GF-D8 (cell line): ENCODE measurements around the gene POLR2E.

ENCODE experiments used
- DNase-seq: peaks from one replicate; lab custom pipeline; 2025; lab: John Stamatoyannopoulos, UW

Gene POLR2E

DNA sequence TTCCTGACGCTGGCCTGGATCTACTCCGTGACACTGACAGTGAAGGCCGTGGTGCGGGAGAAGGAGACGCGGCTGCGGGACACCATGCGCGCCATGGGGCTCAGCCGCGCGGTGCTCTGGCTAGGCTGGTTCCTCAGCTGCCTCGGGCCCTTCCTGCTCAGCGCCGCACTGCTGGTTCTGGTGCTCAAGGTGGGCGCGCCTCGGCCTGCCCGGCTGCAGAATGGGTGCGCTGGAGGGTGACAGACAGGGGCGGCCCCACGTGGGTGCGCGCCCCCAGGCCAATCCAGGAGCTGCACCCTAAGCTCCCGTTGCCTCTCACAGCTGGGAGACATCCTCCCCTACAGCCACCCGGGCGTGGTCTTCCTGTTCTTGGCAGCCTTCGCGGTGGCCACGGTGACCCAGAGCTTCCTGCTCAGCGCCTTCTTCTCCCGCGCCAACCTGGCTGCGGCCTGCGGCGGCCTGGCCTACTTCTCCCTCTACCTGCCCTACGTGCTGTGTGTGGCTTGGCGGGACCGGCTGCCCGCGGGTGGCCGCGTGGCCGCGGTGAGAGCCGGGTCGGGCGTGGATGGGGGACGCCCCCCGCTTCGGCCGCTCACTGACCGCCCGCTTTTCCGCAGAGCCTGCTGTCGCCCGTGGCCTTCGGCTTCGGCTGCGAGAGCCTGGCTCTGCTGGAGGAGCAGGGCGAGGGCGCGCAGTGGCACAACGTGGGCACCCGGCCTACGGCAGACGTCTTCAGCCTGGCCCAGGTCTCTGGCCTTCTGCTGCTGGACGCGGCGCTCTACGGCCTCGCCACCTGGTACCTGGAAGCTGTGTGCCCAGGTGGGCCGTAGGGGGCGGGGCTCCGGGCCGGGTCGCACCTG is 48.1 kb downstream of the POLR2E start:
- no peak for DNase-seq

DNA sequence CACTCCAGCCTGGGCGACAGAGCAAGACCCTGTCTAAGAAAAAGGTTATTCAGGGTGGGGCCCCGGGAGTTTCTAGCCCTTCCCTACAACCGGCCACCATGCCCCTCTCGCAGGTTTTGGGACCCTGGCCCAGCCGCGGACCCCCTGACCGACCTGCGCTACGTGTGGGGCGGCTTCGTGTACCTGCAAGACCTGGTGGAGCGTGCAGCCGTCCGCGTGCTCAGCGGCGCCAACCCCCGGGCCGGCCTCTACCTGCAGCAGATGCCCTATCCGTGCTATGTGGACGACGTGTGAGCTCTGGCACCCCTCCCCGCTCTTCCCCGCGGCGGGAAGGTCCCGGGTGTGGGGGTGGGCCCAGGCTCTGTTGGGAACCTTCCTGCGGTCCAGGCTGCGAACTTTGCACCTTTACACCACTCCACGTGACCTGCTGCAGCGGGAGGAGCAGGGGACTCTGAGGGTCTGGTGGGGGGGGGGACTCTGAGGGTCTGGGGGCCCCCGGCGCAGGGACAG is 49.0 kb downstream of the POLR2E start:
- DNase-seq, result no peak

GRCh38 chr19:1045247-1045603 is 50.0 kb downstream of the POLR2E start:
- DNase-seq, result no peak

DNA sequence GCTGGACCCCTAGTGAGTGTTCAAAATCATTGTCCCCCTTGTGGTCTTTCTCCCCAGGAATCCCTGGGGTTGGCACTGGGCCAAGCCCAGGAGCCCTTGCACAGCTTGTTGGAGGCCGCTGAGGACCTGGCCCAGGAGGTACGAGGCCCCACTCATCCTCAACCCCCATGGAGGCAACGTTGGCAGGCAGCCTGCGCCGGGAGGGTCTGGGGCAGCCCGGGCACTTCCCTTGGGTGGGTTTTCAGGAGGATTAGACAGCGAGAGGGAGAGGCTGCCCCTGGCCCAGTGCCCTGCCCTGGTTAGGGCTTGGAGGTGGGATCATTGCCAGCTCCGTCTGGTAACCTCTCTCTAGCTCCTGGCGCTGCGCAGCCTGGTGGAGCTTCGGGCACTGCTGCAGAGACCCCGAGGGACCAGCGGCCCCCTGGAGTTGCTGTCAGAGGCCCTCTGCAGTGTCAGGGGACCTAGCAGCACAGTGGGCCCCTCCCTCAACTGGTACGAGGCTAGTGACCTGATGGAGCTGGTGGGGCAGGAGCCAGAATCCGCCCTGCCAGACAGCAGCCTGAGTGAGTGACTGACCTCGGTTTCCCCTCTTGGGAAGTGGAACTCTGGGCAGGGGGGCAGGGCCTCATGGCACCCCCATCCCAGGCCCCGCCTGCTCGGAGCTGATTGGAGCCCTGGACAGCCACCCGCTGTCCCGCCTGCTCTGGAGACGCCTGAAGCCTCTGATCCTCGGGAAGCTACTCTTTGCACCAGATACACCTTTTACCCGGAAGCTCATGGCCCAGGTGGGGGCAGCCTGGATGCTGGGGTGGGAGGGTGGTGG is 52.3 kb downstream of the POLR2E start:
- DNase-seq, result no peak

DNA sequence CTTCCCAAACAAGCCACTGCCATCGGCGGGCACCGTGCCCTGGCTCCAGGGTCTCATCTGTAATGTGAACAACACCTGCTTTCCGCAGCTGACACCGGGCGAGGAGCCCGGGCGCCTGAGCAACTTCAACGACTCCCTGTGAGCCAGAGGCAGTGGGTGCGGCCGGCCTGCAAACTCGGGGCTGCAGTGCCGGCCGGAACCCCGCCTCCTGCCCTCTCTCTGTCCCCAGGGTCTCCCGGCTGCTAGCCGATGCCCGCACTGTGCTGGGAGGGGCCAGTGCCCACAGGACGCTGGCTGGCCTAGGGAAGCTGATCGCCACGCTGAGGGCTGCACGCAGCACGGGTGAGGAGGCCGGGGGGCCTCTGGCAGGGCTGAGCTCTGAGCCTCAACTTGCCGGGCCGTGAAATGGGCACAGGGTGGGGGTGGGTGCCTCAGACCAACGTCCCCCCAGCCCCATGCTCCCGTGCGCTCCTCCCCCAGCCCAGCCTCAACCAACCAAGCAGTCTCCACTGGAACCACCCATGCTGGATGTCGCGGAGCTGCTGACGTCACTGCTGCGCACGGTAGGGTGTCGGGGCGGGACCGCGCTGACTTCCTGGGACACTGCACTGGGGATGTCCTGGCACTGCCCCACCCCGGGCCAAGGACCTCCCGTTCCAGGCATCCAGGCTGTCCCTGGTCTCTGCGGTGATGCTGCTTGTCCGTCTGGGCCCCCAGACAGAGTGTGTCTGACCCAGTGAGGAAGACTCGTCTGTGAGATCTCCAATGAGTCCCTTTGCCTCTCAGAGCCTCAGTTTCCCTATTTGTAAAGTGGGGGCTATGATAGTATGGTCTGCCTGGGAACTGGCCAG is 53.1 kb downstream of the POLR2E start:
- DNase-seq, result no peak

- no peak for DNase-seq
These were observed 53.8 kb downstream of the POLR2E start for GRCh38 chr19:1041272-1041834.

DNA sequence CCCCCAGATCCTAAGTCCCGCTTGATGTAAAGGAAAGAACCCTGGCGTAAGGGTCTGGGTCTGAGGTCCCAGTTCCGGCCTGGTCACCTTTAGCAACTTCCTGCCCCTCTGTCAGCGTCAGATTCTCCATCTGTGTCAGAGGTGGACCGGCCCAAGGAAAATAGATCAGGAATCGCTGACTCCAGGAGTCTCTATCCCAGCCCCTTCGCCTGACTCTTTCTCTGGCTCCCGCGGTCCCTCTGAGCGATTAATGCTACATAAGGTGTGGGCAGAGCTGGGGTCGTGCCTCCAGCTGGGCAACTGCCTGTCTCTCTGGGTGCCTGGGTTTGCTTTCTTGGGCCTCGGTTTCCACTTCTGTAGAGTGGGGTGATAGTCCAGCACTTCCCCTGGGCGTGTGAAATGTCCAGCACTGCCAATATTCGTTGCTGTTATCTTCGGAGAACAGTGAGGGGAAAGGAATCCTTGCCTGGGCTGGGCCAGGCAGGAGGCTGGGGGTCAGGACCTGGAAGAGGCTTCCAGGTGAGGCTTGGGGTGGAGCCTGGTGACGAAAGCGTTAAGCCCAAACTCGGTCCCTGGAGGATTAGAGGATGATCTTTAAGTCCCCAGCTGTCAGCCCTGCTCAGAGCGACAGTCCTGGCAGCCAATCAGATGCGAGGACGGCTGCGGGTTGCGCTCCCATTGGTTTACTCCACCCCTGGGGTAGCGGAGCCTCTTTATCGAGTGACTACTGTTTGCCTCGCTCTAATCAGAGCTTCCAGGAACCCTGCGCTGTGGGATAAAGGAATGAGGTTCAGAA is 54.5 kb downstream of the POLR2E start:
- no peak for DNase-seq

DNA sequence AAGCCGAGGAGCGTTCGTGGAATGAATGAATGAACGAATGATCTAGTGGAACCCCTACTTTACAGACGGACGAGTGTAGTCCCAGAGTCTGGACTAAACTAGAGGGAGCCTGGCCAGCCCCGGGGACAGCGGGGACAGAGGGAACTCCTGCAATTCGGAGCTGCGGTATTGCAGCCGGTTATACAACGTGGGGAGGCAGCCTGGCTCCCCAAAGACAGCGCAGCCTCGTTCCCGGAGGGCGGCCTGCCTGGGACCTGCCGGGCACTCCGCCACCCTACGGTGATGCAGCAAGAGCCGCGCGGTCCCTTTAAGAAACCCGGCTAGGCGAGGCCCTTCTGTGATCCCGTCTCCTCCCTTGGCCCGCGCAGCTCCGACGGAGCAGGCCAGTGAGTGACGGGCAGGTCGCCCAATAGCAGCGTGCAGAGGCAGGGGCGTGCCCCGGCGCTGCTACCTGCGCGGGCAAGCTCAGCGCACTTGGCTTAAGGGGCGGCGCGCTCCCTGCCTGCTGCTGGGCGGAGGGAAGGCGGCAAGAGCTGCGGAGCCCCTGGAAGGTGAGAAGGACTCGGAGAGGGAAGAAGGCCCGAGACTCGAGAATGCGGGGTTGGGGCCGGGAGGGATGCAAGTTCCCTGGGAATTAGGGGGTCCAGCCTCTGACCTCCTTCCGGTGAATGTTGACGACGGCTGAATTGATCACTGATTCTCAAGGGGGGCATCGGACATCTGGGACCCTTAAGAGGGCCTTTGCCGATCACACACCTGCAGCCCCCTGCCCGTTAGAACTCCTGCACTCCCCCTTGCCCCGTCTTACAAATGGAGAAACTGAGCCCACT is 55.3 kb downstream of the POLR2E start, which contains the start of gene ABCA7:
Gene ABCA7, plus strand, starts transcription at position 462 of the 830 bp plus-strand sequence. CDS start 1,255 bp downstream, outside the sequence.
- peak; percentile 92 for DNase-seq

- DNase-seq, result no peak
These were observed 56.1 kb downstream of the POLR2E start for GRCh38 chr19:1038978-1039645.

GRCh38 chr19:1037621-1038064 is 57.5 kb downstream of the POLR2E start:
- no peak for DNase-seq
